HL-60/S4 treated with phorbol 12-myristate 13-acetate at 8.2 ng/mL for 4 days and 3 days (cell line): ENCODE measurements around the gene RABL6.
"Not testable (repeated sequence)": the region's sequence is repeated elsewhere in the genome, so short reads cannot be mapped to it uniquely, and the experiment has no call there.

Experiments
- in situ Hi-C: fragments of 300-500 bp; cut with MboI; formaldehyde crosslinking; loops from 2 replicates; pipeline ENCODE4 v1.15.0; 2022; ENCODE audit warnings: low sequenced_read_pairs

Gene RABL6

DNA sequence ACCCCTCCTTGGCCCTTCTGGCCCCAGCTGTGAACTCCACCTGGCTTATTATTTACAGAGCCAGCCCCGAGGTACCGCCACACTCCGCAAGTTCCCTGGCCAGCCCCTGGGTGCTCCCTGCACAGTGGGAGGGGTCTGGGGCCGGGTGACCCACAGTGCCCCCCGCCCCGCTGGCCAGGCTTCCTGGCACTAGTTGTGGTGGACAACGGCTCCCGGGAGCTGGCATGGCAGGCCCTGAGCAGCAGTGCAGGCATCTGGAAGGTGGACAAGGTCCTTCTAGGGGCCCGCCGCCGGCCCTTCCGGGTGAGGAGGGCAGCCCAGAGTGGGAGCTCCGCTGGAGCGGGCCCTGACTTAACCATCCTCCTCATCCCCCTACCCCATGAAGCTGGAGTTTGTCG is 48.3 kb downstream of the RABL6 start:
- in situ Hi-C loops = no loop called here

GRCh38 chr9:136856541-136857141 is 48.9 kb downstream of the RABL6 start:
- in situ Hi-C loops = no loop called here

DNA sequence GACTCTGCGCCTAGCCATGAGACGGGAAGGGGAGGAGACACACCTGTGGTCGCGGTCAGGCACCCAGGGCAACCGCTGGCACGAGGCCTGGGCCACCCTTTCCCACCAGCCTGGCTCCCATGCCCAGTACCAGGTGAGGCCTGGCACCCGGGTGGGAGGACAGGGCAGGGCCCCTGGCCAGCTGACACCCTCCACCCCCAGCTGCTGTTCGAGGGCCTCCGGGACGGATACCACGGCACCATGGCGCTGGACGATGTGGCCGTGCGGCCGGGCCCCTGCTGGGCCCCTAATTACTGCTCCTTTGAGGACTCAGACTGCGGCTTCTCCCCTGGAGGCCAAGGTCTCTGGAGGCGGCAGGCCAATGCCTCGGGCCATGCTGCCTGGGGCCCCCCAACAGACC is 49.4 kb downstream of the RABL6 start:
- in situ Hi-C loops = no loop called here

- in situ Hi-C loops = no loop called here
Observed at GRCh38 chr9:136857581-136858412, 50.0 kb downstream of the RABL6 start.

- in situ Hi-C loops = no loop called here
Observed at GRCh38 chr9:136858452-136858843, 50.7 kb downstream of the RABL6 start.

GRCh38 chr9:136858844-136859757 is 51.4 kb downstream of the RABL6 start:
- in situ Hi-C loops = no loop called here

DNA sequence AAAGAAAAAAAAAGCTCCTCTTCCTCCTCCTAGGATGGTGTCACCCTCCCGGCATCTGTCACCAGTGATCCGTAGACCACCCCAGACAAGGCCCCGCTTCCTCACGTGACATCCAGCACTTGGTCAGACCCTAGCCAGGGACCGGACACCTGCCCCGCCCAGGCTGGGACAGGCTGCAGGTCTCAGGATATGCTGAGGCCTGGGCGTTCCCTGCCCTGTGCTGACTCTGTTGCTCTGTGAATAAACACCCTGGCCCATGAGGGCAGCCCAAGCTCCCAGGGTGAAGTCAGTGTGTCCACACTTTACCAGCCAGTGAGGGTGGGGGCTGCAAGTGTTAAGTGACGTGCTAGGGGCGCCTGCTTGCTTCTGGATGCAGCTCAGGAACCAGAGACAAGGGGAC is 52.8 kb downstream of the RABL6 start:
- in situ Hi-C loops = no loop called here

- in situ Hi-C loops = no loop called here
Observed at GRCh38 chr9:136860933-136861873, 53.5 kb downstream of the RABL6 start.

DNA sequence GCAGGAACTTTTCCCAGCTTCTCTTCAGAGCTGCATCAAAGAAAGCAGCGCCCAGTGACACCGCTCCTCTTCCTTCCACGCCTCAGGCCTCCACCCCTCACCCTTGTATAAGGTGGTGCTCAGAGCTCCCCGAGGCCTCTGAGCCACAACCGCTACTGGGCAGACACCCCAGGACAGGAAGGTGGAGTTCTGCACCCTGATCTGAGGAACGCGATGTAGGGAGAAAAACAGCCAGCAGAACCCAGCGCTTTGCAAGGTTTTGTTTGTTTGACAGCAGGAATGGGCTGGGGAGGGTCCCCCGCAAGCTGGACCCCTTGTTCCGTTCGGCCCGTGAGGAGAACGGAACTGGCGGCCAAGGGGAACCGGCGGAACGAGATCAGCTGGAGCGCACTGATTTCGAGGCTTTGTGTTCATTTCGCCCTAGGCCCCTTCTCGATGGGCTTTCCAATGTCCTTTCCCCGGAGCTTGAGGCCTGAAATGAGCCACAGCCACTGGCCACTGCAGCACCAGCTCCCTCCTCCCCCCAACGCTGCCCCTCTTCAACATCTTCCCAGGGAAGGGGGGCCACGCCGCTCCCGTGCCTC is 54.2 kb downstream of the RABL6 start:
- in situ Hi-C loops = no loop called here

DNA sequence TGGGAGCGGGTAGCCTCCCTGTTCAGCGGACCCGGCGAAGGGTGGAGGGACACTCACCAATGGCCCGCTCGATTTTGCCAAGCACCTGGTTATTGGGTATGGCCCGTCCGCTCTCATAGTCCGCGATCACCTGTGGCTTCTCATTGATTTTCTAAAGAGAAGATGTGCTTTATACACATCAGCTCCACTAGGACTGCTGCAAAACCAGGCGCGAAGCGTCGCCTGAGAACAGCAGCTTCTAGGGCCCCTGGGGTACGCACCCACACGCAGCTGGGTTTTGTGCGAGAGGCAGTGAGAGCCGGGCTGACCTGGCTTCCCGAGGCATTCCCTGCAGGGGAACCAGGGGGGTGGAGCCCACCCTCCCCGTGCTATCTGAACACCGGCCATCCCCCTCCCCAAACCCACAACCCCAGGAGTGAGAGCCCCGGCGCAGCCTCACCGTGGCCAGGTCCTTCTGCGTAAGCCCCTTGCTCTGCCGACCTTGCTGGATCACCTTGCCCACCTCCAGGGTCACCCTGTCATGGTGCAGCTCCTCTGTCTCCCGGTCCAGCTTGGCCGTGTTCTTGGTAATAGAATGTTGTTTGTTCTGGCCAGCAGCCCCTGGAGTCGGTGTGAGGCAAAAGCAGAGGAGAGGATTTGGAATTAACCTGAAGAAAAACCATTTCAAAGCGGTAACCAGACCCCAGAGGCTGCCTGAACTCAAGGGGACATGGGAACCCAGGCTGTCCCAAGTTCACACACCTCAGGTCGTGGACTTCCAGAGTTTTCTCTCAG is 55.3 kb downstream of the RABL6 start:
- in situ Hi-C loops = no loop called here

GRCh38 chr9:136863623-136864273 is 56.0 kb downstream of the RABL6 start:
- in situ Hi-C loops = no loop called here

- in situ Hi-C loops = no loop called here
Observed at GRCh38 chr9:136865041-136865767, 57.5 kb downstream of the RABL6 start.

GRCh38 chr9:136865768-136866103 is 58.0 kb downstream of the RABL6 start:
- in situ Hi-C loops = no loop called here

DNA sequence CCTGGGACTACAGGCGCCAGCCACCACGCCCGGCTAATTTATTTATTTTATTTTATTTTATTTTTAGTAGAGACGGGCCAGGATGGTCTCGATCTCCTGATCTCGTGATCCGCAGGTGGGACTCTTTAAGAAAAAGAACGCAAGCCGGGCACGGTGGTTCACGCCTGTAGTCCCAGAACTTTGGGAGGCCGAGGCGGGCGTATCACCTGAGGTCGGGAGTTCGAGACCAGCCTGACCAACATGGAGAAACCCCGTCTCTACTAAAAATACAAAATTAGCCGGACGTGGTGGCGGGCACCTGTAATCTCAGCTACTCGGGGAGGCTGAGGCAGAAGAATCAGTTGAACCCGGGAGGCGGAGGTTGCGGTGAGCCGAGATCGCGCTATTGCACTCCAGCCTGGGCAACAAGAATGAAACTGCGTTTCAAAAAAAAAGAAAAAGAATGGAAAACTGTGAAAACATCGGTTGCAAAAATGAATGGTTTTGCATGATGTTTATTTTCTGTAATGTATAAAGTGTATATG is 59.2 kb downstream of the RABL6 start:
- in situ Hi-C loops = not testable (repeated sequence)

DNA sequence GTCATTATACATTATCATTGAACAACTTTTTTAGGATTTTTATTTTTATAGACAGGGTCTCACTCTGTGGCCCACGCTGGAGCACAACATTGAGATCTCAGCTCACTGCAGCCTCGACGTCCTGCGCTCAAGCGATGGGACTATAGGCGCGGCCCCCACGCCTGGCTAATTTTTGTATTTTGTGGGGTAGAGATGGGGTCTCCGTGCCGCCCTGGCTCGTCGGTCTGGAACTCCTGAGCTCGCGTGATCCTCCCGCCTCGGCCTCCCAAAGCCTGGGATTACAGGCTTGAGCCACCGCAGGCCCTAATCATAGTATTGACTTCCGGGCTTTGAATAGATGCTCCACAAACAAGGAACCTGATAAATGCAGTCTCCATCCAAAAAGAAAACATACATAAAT is 59.7 kb downstream of the RABL6 start:
- in situ Hi-C loops = no loop called here

- in situ Hi-C loops = no loop called here
Observed at GRCh38 chr9:136867917-136868316, 60.2 kb downstream of the RABL6 start.

DNA sequence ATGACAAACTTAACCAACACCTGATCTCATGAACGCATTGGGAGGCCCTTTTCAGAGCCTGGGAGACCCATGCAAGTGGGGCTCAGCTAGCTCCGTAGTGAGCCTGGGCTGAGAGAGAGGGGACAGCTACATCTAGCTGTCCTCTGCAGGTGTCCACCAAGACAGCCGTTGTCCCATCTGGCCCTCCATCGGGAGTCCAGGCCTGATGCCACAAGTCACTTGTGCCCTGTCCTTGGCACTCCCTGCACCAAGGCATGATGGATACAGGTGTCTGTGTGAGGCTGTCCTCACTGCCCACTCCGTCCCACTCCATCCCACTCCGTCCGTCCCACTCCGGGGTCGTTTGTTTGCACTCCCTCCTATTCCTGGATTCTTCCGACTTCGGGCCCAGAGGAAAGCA is 60.9 kb downstream of the RABL6 start:
- in situ Hi-C loops = no loop called here

GRCh38 chr9:136869611-136870010 is 61.9 kb downstream of the RABL6 start:
- in situ Hi-C loops = not testable (repeated sequence)
